Coronary artery (tissue), 2 donors: ENCODE results near the gene FBXW12.

ENCODE experiments used
- DNase-seq: peaks from one replicate; pipeline ENCODE4 v3.0.0-alpha.2; 2017; ENCODE audit warnings: low spot score
- H3K27ac ChIP-seq, 2 donors: fragments of 200-600 bp; sonication (generic); one replicate each; pipeline ENCODE4 v1.5.1; 2016 to 2019
- H3K4me3 ChIP-seq: fragments of 200-600 bp; sonication (generic); 2 replicates; pipeline ENCODE4 v1.5.1; 2016; ENCODE audit warnings: mild to moderate bottlenecking, moderate library complexity
- CTCF ChIP-seq: fragments of 200-600 bp; sonication (generic); IDR thresholded peaks from one replicate; pipeline ENCODE4 v1.5.1; 2019; ENCODE audit warnings: antibody characterized with exemption

The FBXW12 gene

DNA sequence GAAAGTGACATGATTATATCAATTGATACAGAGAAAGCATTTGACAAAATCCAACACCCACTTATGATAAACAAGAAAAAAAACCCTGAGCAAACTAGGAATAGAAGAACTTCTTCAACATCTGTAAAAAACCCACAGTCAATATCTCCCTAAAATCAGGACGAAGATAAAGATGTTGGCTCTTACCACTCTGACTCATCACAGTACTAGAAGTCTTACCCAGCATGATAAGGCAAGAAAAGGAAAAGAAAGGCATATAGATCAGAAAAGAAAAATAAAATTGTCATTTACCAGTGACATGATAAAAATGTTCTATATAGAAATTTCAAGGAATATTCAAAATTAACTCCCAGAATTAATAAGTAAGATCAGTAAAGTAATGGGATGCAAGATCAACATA lies 7.2 kb upstream of the FBXW12 start:
- Histone ChIP-seq H3K27ac (no peak overlapping the region), H3K4me3 (no peak overlapping the region)
- no peak for TF ChIP-seq CTCF
- DNase-seq = no peak

GRCh38 chr3:48367201-48367600 lies 4.8 kb upstream of the FBXW12 start:
- no peak overlapping the region for H3K27ac ChIP-seq
- H3K4me3 ChIP-seq = no peak overlapping the region
- DNase-seq = no peak
- no peak for TF ChIP-seq CTCF

- DNase-seq = no peak
- Histone ChIP-seq H3K4me3 (no peak overlapping the region), H3K27ac (no peak overlapping the region)
- TF ChIP-seq CTCF = no peak
Measured at GRCh38 chr3:48369693-48370332, 2.2 kb upstream of the FBXW12 start.

DNA sequence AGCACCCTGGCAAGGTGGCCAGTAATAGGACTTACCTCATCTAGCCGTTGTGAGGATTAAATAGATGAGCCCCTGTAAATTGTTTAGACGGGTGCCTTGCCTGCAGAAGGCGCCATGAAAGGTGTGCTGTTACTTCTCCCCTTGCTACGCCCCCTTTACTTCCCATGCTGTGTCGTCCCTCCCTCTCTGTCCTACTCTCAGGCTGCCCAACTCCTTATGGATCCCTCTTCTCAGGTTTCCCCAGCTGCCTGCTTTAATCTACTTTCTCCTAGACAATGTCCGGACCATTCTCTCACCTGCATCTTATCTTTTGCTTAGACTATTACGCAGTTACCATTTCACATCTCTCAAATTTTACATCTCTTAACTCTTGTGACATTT lies 1.7 kb upstream of the FBXW12 start:
- Histone ChIP-seq H3K27ac (no peak overlapping the region), H3K4me3 (no peak overlapping the region)
- DNase-seq = no peak
- TF ChIP-seq CTCF = no peak

DNA sequence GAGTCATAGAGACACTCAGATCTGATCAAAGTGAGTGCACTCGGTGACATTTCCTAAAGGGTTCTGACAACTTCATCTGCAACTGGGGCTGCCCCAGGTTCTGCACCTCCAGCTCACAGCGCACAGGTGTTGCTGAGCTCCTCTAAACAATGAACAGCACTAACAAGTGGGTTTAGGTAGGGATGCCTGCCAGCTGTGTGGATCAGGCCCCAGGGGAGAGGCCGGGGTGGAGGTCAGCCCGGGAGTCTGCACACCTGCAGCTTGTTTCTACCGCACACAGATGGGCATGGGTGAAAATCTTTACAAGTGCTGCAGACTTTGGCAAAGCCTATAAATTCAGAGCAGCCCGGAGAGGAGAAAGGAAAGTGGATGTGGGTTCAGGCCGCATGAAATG lies 355 bp downstream of the FBXW12 start:
- no peak for TF ChIP-seq CTCF
- H3K27ac ChIP-seq = no peak overlapping the region
- no peak for DNase-seq
- no peak overlapping the region for H3K4me3 ChIP-seq

- TF ChIP-seq CTCF = no peak
- no peak for DNase-seq
- no peak overlapping the region for H3K4me3 ChIP-seq
- H3K27ac ChIP-seq = no peak overlapping the region
Measured at GRCh38 chr3:48372862-48373435, 930 bp downstream of the FBXW12 start.

DNA sequence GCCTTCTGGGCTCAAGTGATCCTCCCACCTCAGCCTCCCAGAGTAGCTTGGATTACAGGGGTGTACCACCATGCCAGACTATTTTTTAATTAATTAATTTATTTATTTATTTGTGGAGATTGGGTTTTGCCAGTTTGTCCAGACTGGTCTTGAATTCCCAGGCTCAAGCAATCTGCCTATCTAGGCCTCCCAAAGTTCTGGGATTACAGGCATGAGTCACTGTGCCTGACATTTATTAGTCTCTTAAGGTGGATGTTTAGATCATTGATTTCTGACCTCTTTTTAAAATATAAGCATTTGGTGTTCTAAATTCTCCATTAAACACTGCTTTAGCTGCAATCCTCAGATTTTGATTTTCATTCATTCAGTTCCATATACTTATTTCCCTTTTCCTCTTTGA lies 15.6 kb downstream of the FBXW12 start:
- Histone ChIP-seq H3K4me3 (no peak overlapping the region), H3K27ac (no peak overlapping the region)
- TF ChIP-seq CTCF = no peak
- DNase-seq = no peak
